ENCODE measurements around the gene STK16. TPM values are rescaled to one million over a fixed set of nuclear protein-coding genes. Genes with fewer than 3 reads are reported as not detected.
A peak's percentile ranks its signal among the peaks of the same experiment; 100 is the strongest.

Gene STK16
- total and polyA plus RNA-seq, 7 donors = 11.6 to 38.5 (median 16.0) TPM

DNA sequence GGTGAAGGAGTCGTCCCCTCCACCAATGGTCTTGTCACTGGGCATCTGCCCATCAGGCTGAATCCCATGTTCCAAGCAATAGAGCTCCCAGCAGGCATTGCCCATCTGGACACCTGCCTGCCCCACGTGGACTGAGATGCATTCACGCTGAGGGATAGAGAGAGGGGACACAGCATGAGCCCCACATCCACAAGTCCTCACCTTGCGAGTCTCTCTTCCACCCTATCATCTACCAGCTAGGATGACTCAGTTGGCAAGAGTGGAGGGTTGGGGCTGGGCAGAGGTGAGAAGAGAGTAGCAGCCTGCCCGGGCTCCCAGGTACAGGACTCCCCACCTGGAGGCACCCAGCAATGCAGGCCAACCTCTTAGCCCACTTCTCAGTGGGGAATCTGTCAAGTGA, 6.8 kb downstream of the STK16 start:
- intact Hi-C loops (cut with DNase I) = no loop called here

DNA sequence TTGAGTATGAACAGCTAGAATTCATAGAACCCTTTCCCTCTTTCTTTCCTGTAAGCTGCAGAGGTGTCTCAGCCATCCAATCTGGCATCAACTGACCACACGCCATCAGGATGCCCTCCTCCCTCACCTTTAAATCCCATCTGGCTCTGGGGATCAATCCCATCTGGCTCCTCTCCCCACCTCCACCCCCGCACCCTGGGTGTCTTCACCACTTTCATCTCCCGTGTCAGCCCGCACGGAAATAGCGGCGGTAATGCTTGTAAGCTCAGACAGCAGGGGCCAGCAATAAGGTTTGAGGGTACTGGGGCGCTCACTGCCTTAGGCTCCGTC, 7.3 kb downstream of the STK16 start:
- H3K36me3 ChIP-seq (ENCODE audit: insufficient read depth in 1 of 2, low read depth in 1 of 2) = peaks cover 0 to 46% of the 10 kb centered on the region in 2 donors
- no peaks in the 10 kb centered on the region for H3K9me3 ChIP-seq
- peak in 3 of 4 donors; percentile 0 to 4 (median 1) for ATAC-seq
- H3K27me3 ChIP-seq (ENCODE audit: insufficient read depth in 3 of 3, low read length in 2 of 3) = no peaks in the 10 kb centered on the region
- WGBS, 3 donors = 4 to 6% (median 5%) methylated on average over 9 of the region's 9 CpGs
- H3K4me1 ChIP-seq = peaks cover 47% of the 10 kb centered on the region
- peak overlapping the region; percentile 75 for H3K4me3 ChIP-seq
- intact Hi-C loops (cut with DNase I) = no loop called here
- TF ChIP-seq, protein P1, sequence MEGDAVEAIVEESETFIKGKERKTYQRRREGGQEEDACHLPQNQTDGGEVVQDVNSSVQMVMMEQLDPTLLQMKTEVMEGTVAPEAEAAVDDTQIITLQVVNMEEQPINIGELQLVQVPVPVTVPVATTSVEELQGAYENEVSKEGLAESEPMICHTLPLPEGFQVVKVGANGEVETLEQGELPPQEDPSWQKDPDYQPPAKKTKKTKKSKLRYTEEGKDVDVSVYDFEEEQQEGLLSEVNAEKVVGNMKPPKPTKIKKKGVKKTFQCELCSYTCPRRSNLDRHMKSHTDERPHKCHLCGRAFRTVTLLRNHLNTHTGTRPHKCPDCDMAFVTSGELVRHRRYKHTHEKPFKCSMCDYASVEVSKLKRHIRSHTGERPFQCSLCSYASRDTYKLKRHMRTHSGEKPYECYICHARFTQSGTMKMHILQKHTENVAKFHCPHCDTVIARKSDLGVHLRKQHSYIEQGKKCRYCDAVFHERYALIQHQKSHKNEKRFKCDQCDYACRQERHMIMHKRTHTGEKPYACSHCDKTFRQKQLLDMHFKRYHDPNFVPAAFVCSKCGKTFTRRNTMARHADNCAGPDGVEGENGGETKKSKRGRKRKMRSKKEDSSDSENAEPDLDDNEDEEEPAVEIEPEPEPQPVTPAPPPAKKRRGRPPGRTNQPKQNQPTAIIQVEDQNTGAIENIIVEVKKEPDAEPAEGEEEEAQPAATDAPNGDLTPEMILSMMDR (IDR thresholded peaks at IDR 0.05) = no peak
- DNase-seq = peak in 1 of 2 donors; percentile 53
- peak overlapping the region; percentile 94 for H3K27ac ChIP-seq

More for the DNA sequence above, 6.8 kb downstream of the STK16 start:
- Histone ChIP-seq H3K36me3 (ENCODE audit: insufficient read depth in 1 of 2, low read depth in 1 of 2) (peaks cover 0 to 51% of the 10 kb centered on the region in 2 donors), H3K4me1 (peaks cover 48% of the 10 kb centered on the region), H3K27me3 (ENCODE audit: insufficient read depth in 3 of 3, low read length in 2 of 3) (no peaks in the 10 kb centered on the region), H3K9me3 (no peaks in the 10 kb centered on the region), H3K27ac (peak overlapping the region; percentile 94), H3K4me3 (peak overlapping the region; percentile 75)
- WGBS, 3 donors = 25 to 38% (median 25%) methylated on average over 5 of the region's 5 CpGs
- DNase-seq (no peak), ATAC-seq (peak in 3 of 4 donors; percentile 2 to 5 (median 4))
- TF ChIP-seq, protein P1 (IDR thresholded peaks at IDR 0.05) = no peak

DNA sequence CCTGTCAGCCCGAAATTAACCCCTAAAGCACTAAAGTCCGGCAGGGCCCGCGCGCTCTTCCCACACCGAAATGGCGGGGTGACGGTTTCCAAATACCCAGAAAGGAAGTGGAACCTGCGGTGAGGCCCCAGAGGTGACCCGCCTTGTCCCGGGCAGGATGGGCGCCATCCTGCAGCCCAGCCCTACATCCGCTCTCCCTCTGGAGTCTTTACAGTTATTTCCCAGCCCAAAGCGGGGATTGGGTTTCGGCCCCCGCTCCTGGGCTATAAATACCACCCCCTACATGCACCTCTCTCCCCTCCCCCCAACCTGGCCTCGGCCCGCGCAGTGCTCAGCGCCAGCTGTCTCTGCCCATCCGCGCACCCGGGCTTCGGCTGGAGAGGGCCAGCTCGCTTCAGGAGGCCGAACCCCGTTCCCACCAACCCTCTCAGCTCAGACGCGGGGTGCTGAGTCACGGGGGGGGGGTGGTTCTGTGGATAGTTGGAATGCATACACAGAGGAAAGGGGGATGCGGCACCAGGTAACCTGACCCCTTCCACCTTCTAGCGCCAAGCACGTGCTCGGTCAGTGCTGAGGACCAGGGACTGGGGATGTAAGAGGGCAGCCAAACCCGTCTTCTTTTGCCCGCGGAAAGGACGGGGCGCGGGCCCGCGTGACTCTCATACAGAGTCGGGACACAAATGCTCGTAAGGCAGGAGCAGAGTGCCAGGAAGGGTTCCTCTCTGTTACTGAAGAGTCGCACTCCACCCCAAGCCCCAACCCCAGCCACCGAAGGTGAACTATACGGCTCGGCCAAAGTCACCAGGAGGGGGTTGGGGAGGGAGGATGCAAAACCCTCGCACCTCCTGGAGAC, 7.8 kb downstream of the STK16 start, which contains the start of gene TUBA4B:
Gene TUBA4B, plus strand, starts transcription at position 344 of the 853 bp plus-strand sequence. Its CDS starts 165 bp downstream, at position 509.
- TF ChIP-seq, protein P1 (IDR thresholded peaks at IDR 0.05) = no peak
- peaks cover 0 to 40% of the 10 kb centered on the region in 2 donors for H3K36me3 ChIP-seq (ENCODE audit: insufficient read depth in 1 of 2, low read depth in 1 of 2)
- peak within 1 kb of the TSS; percentile 75 for H3K4me3 ChIP-seq
- H3K27ac ChIP-seq = peak within 1 kb of the TSS; percentile 94
- intact Hi-C loops (cut with DNase I) = no loop called here
- H3K9me3 ChIP-seq = no peaks in the 10 kb centered on the region
- no peaks in the 10 kb centered on the region for H3K27me3 ChIP-seq (ENCODE audit: insufficient read depth in 3 of 3, low read length in 2 of 3)
- DNase-seq = peak; percentile 84 to 93
- peaks cover 41% of the 10 kb centered on the region for H3K4me1 ChIP-seq
- peak; percentile 81 to 83 (median 82) for ATAC-seq
- WGBS, 3 donors = 1% methylated on average over 49 of the region's 49 CpGs

DNA sequence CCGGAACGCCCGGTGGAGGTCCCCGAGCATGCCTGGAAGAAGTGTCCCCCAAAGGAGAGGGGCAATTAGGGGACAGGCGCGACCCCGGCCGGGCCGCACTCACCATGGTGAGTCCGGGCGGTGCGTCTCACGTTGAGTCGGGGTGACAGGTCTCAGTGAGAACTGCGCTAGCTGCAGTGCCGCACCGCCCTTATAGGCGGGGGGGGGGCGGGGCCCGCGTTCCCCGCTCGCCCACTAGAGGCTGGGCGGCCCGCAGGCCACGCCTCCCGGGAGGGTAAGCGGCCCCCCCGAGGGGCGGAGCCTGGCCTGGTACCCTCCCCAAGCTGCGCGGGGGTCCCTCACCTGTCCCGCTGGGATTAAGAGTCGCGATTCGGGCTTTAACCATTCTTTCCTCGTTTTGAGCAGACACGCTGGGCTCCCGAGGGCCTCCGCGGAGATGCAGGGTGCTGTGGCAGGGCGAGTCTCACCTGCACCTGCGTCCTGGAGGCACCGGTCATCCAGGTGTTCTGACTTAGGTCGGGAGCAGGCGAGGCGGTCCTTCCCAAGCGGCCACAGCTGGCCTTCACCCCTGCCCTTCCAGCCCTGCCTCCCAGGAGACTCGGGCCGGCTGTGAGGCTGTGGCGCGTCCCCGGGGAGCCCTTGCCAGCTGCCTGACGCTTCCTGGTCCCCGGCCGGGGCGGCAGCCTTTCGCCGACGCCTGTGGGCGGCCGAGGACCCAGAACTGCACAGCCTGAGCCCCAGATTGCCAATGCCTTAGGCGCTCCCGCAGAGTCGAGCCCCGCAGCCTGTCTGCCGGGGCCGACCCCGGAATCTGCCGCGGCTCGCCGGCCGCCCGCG, 8.7 kb downstream of the STK16 start, which contains the start of gene TUBA4A:
Gene TUBA4A, minus strand, starts transcription at position 166 of the 837 bp plus-strand sequence. Its CDS starts 60 bp downstream, at position 106.
- H3K27me3 ChIP-seq (ENCODE audit: insufficient read depth in 3 of 3, low read length in 2 of 3) = no peaks in the 10 kb centered on the region
- H3K9me3 ChIP-seq = no peaks in the 10 kb centered on the region
- H3K36me3 ChIP-seq (ENCODE audit: insufficient read depth in 1 of 2, low read depth in 1 of 2) = peaks cover 0 to 32% of the 10 kb centered on the region in 2 donors
- ATAC-seq (peak; percentile 77 to 85 (median 80)), DNase-seq (peak; percentile 90 to 92)
- intact Hi-C loops (cut with DNase I) = loop anchor here in 1 of 2 donors (2.0 kb wide), 1 partner anchor 19 kb away; no protein-coding TSS in a partner anchor
- peak within 1 kb of the TSS; percentile 75 for H3K4me3 ChIP-seq
- TF ChIP-seq, protein P1 (IDR thresholded peaks at IDR 0.05) = peak; percentile 18
- H3K27ac ChIP-seq = peak within 1 kb of the TSS; percentile 94
- WGBS, 3 donors = 0 to 1% (median 1%) methylated on average over 56 to 76 of the region's 76 CpGs
- H3K4me1 ChIP-seq = peaks cover 33% of the 10 kb centered on the region
